H1 (cell line): ENCODE results near the gene ARL3.

Experiments used
- CEBPB ChIP-seq: IDR thresholded peaks from 2 replicates; pipeline ENCODE4 v1.6.1; 2012; ENCODE audit warnings: low read depth, low read length
- EGR1 ChIP-seq: IDR thresholded peaks from 2 replicates; pipeline ENCODE4 v1.6.1; 2011; ENCODE audit warnings: low read depth, low read length, borderline replicate concordance
- EZH2 ChIP-seq: fragments of 200-600 bp; sonication (generic); IDR thresholded peaks from 2 replicates; pipeline ENCODE4 v1.7.1; 2012; ENCODE audit warnings: low read depth, mild to moderate bottlenecking, moderate library complexity, low read length, inconsistent platforms; ENCODE audit not compliant: severe bottlenecking
- POLR2A ChIP-seq, 2 experiments: IDR thresholded peaks; 1 replicate in 1 of 2; 2 replicates in 1 of 2; pipeline ENCODE4 v1.6.1; 2011; ENCODE audit warnings: low read depth in 2 of 2, low read length in 2 of 2, mild to moderate bottlenecking in 2 of 2; ENCODE audit errors: control extremely low read depth in 1 of 2
- POU5F1 ChIP-seq: IDR thresholded peaks from 2 replicates; pipeline ENCODE4 v1.6.1; 2011; ENCODE audit warnings: low read depth, mild to moderate bottlenecking, low read length, moderate library complexity
- RFX5 ChIP-seq: IDR thresholded peaks from 2 replicates; pipeline ENCODE4 v1.6.1; 2011; ENCODE audit warnings: low read depth, low read length, improper control_type of control experiment, borderline replicate concordance
- TCF12 ChIP-seq: IDR thresholded peaks from 2 replicates; pipeline ENCODE4 v1.6.1; 2011; ENCODE audit warnings: low read depth, mild to moderate bottlenecking, low read length
- YY1 ChIP-seq: IDR thresholded peaks from 2 replicates; pipeline ENCODE4 v1.6.1; 2011; ENCODE audit warnings: low read depth, mild to moderate bottlenecking, low read length
- TF ChIP-seq, protein P1 (sequence below), 3 experiments: IDR thresholded peaks; 1 replicate in 2 of 3; 2 replicates in 1 of 3; pipeline versions ENCODE4 v1.5.1 to v1.6.1; 2011; ENCODE audit warnings: low read length in 3 of 3, mild to moderate bottlenecking in 3 of 3, inconsistent platforms in 2 of 3, low read depth in 1 of 3, moderate library complexity in 1 of 3; ENCODE audit not compliant: insufficient read depth in 1 of 3; ENCODE audit errors: control extremely low read depth in 1 of 3

DNA sequence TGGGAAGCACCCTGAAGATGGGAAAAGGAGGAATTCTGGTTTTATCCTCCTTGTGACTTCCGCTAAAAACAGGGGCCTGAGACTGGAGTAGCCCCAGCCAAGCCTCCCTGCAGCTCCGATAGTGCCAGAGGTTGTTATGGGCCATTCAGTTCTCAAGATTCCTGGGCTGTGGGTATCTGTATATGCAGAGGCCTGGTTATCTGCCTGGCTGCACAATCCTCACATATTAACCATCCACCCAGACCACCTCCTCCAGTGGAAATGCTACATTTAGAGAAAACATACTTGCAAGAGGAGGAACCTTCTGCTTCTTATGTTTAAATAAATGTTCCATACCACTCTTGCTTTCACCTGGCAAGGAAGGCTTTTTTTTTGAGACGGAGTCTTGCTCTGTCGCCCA is 34.6 kb downstream of the ARL3 start:
- TF ChIP-seq EZH2 (no peak), POU5F1 (no peak), TCF12 (no peak), RFX5 (no peak), YY1 (no peak), POLR2A (IDR thresholded peaks at IDR 0.05; ENCODE audit: control extremely low read depth in 1 of 2, low read depth in 2 of 2, low read length in 2 of 2) (0 out of 3 replicates have a peak, but pooled peaks of 1 of the 2 experiments have one; percentile 0), EGR1 (no peak), CEBPB (no peak)
- TF ChIP-seq, protein P1, sequence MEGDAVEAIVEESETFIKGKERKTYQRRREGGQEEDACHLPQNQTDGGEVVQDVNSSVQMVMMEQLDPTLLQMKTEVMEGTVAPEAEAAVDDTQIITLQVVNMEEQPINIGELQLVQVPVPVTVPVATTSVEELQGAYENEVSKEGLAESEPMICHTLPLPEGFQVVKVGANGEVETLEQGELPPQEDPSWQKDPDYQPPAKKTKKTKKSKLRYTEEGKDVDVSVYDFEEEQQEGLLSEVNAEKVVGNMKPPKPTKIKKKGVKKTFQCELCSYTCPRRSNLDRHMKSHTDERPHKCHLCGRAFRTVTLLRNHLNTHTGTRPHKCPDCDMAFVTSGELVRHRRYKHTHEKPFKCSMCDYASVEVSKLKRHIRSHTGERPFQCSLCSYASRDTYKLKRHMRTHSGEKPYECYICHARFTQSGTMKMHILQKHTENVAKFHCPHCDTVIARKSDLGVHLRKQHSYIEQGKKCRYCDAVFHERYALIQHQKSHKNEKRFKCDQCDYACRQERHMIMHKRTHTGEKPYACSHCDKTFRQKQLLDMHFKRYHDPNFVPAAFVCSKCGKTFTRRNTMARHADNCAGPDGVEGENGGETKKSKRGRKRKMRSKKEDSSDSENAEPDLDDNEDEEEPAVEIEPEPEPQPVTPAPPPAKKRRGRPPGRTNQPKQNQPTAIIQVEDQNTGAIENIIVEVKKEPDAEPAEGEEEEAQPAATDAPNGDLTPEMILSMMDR (IDR thresholded peaks at IDR 0.05; ENCODE audit: control extremely low read depth in 1 of 3, insufficient read depth in 1 of 3, low read depth in 1 of 3, low read length in 3 of 3), result no peak
